HG03460 (cell line): ENCODE data around the gene SYCE3.
"Not testable (repeated sequence)": the region's sequence is repeated elsewhere in the genome, so short reads cannot be mapped to it uniquely, and the experiment has no call there.

Experiments
- ATAC-seq: cut with Tn5 transposase; IDR thresholded peaks from one replicate; pipeline ENCODE4 v1.9.1; 2021; ENCODE audit not compliant: unreplicated experiment

The SYCE3 gene

DNA sequence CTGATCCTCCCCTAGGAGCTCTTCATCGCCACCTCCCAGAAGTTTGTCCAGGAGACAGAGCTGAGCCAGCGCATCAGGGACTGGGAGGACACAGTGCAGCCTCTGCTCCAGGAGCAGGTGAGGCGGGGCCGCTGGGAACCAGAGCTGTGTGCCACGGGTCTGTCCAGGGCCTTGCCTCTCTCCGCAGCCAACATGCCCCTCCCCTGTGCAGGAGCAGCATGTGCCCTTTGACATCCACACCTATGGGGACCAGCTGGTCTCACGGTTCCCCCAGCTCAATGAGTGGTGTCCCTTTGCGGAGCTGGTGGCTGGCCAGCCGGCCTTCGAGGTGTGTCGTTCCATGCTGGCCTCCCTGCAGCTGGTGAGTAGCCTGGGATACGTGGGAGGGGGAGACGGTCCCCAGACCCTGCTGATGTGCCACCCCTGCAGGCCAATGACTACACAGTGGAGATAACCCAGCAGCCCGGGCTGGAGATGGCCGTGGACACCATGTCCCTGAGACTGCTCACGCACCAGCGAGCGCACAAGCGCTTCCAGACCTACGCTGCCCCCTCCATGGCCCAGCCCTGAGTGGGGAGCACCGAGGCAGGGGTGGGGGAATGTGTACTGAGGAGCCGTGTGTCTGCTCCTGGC, 39.8 kb downstream of the SYCE3 start:
- ATAC-seq = no peak

- ATAC-seq = no peak
Measured at GRCh38 chr22:50522208-50522805, 40.4 kb downstream of the SYCE3 start.

DNA sequence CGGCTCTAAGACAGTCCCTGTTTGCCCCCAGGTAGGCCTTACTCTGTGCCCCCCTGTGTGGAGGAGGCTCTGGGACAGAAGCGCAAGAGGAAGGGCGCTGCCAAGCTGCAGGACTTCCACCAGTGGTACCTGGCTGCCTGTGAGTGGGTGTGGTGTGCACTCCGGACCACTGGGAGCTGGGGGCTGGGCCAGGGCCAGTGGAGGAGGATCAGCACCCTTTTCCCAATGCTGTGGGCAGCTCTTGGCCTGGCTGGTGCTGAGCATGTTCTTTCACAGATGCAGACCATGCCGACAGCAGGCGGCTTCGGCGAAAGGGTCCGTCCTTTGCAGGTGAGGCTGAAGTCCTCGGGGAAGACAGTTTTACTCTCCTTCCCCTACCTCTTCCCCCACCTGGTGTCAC, 41.0 kb downstream of the SYCE3 start:
- ATAC-seq = no peak

DNA sequence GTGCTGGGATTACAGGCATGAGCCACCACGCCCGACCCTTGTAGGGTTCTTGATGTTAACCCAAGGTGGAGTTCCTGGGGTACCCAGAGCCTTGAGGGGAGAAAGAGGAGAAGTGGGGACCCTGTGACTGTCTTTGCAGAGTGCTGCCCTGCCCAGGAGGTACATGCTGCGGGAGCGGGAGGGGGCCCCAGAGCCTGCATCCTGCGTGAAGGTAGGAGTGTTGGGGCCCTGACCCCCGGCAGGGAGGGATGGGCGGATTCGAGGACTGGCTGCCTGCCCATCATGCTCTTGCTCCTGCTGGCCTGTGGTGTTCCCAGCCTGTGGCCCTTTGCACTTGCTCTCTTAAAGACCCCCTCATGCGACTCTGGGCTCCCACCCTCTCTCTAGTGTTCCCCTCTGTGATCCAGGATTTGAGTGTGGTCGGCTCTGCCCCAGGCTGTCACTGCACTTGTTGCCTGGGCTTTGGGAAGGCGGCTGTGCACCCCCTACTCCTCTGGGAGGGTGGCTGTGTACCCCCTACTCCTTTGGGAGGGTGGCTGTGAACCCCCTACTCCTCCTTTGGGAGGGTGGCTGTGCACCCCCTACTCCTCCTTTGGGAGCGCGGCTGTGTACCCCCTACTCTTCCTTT, 41.8 kb downstream of the SYCE3 start:
- ATAC-seq = no peak

DNA sequence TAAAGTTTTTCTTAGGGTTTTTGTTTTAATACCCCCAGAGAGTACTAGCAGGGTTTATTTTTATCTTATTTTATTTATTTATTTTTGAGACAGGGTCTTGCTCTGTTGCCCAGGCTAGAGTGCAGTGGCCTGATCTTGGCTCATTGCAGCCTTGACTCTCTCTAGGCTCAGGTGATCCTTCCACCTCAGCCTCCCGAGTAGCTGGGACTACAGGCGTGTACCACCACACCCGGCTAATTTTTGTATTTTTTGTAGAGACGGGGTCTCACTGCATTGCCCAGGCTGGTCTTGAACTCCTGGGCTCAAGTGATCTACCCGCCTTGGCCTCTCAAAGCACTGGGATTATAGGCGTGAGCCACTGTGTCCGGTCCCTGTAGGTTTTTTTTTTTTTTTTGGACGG, 42.5 kb downstream of the SYCE3 start:
- not testable (repeated sequence) for ATAC-seq

DNA sequence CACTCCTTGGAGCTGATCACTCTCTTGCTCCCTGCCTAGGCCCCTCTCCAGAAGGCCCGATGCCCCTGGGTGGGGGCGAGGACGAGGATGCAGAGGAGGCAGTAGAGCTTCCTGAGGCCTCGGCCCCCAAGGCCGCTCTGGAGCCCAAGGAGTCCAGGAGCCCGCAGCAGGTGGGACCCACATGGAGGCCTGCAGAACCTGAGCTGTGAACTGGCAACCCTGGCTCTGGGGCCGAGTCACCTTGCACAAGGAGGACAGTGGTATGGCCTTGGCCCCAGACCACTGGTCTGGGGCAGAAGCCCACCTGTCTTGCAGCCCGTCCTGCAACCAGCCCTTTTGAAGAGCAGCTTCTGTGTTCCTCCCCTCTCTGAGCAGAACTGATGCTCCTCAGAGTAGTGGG, 43.6 kb downstream of the SYCE3 start:
- no peak for ATAC-seq

DNA sequence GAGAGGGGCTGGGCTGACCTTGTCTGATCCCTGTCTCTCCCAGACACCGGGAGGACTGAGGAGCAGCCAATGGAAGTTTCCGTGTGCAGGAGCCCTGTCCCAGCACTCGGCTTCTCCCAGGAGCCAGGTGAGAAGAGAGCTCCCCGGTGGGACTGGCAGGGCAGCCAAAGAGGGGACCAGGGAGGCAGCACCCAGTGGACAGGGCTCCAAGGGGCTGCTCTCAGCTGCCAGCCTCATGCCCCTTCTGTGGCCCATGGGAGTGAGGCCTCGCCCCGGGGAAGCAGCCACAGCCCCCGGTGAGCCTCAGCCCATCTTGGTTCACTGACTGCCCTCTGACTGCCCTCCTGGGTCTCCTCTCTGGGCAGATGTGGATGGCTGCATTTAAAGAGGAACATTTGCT, 44.1 kb downstream of the SYCE3 start:
- no peak for ATAC-seq

DNA sequence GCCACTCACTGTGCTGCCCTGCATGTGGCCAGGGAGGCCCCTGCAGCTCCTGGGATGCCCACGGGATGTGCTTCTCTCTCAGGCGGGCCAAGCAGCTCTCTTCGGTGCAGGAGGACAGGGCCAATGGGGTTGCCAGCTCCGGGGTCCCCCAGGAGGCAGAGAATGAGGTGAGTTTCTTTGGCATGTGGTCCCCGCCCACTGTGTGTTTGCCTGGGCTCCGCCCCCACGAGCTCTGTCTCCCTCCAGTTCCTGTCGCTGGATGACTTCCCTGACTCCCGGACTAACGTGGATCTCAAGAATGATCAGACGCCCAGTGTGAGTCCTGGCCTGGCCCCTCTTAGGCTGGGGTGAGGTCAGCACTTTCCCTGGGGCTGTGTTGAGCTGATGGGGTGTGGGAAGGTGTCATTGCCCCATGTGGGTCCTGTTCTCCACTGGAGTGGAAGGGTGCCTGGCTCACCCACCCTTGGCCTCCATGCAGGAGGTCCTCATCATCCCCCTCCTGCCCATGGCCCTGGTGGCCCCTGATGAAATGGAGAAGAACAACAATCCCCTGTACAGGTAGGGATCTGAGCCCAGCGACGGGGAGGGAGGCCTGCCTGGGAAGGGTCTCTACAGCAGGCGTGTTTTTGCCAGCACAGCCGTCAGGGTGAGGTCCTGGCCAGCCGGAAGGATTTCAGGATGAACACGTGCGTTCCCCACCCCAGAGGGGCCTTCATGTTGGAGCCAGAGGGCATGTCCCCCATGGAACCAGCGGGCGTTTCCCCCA, 45.0 kb downstream of the SYCE3 start:
- no peak for ATAC-seq

GRCh38 chr22:50516891-50517290, 45.8 kb downstream of the SYCE3 start:
- ATAC-seq = no peak

- no peak for ATAC-seq
Measured at GRCh38 chr22:50516068-50516467, 46.7 kb downstream of the SYCE3 start.

DNA sequence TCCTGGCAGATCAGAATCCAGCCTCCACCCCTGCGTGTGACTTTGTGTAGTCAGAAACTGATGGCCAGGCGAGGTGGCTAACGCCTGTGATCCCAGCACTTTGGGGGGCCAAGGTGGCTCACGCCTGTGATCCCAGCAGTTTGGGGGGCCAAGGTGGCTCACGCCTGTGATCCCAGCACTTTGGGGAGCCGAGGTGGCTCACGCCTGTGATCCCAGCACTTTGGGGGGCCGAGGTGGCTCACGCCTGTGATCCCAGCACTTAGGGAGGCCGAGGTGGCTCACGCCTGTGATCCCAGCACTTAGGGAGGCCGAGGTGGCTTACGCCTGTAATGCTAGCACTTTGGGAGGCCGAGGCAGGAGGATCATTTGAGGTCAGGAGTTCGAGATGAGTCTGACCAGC, 49.5 kb downstream of the SYCE3 start:
- ATAC-seq = no peak

GRCh38 chr22:50508897-50509296, 53.8 kb downstream of the SYCE3 start:
- ATAC-seq = no peak

GRCh38 chr22:50507991-50508884, 54.5 kb downstream of the SYCE3 start, which contains the start of gene NCAPH2:
Gene NCAPH2, plus strand, starts transcription at chr22:50508224. Its CDS starts 114 bp downstream, at chr22:50508338.
- ATAC-seq = peak; percentile 66

GRCh38 chr22:50507421-50507990, 55.2 kb downstream of the SYCE3 start, which contains the start of gene LMF2:
Gene LMF2, minus strand, starts transcription at chr22:50507702. Its CDS starts 27 bp downstream, at chr22:50507675.
- peak; percentile 62 for ATAC-seq

GRCh38 chr22:50506611-50507420, 55.9 kb downstream of the SYCE3 start:
- ATAC-seq = no peak

- no peak for ATAC-seq
Measured at GRCh38 chr22:50505776-50506610, 56.7 kb downstream of the SYCE3 start.

DNA sequence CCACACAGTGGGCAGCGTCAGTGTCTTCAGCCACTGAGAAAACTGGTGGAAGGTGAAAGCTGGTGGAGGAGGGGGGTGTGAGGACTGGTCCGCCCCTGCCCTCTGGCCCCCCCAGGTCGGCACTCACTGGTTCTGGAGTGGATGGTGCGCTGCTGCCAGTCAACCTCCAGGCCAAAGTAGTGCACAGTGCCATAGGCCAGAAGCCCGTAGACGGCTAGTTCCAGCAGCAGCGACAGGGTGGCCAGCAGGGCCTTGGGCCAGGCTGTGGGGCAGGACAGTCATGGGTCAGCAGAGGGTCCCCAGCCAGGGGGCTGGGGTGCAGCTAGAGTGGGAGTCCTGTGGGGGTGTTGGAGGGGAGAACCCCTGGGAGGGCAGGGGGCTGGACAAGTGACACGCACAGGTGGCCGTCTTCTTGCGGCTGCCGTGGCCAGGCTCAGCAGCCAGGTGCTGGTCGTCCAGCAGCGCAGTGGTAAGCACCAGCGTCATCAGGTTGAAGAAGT, 57.4 kb downstream of the SYCE3 start:
- ATAC-seq = no peak
